GM12864 (cell line): ENCODE measurements around the gene TUBGCP6.

Experiments
- DNase-seq: peaks from one replicate; pipeline ENCODE4 v3.0.0-alpha.2; 2011; ENCODE audit warnings: low read depth
- H3K4me3 ChIP-seq: 2 replicates; pipeline ENCODE4 v1.5.1; 2011; ENCODE audit warnings: mild to moderate bottlenecking, low read depth, low read length, control low read depth
- CTCF ChIP-seq: IDR thresholded peaks from 2 replicates; pipeline ENCODE4 v1.5.1; 2011; ENCODE audit warnings: low read depth, mild to moderate bottlenecking, moderate library complexity, low read length, control low read depth, inconsistent platforms; ENCODE audit errors: missing control alignments

TUBGCP6 gene

GRCh38 chr22:50175921-50176849 is 68.6 kb downstream of the TUBGCP6 start:
- no peak overlapping the region for H3K4me3 ChIP-seq
- TF ChIP-seq CTCF: no peak
- DNase-seq: no peak

- TF ChIP-seq CTCF: no peak
- H3K4me3 ChIP-seq: no peak overlapping the region
- no peak for DNase-seq
These were observed 69.7 kb downstream of the TUBGCP6 start for GRCh38 chr22:50175191-50175461.

GRCh38 chr22:50174382-50175190 is 70.2 kb downstream of the TUBGCP6 start:
- DNase-seq: no peak
- TF ChIP-seq CTCF: no peak
- H3K4me3 ChIP-seq: no peak overlapping the region

GRCh38 chr22:50173983-50174355 is 70.9 kb downstream of the TUBGCP6 start:
- TF ChIP-seq CTCF: no peak
- DNase-seq: no peak
- no peak overlapping the region for H3K4me3 ChIP-seq

GRCh38 chr22:50173311-50173982 is 71.4 kb downstream of the TUBGCP6 start:
- no peak for DNase-seq
- TF ChIP-seq CTCF: no peak

GRCh38 chr22:50171965-50172421 is 72.8 kb downstream of the TUBGCP6 start:
- no peak for TF ChIP-seq CTCF
- no peak overlapping the region for H3K4me3 ChIP-seq
- no peak for DNase-seq

More at GRCh38 chr22:50173311-50173982, 71.4 kb downstream of the TUBGCP6 start:
- H3K4me3 ChIP-seq: no peak overlapping the region
